Omental fat pad (tissue), 4 donors: Measurements from ENCODE around the gene MPP2. TPM values are rescaled to one million over a fixed set of nuclear protein-coding genes. Genes with fewer than 3 reads are reported as not detected.

Experiments
- ATAC-seq: fragments of 150-250 bp; one replicate; pipeline ENCODE4 v1.9.1; 2016; ENCODE audit warnings: mild to moderate bottlenecking, moderate library complexity; ENCODE audit not compliant: low FRiP score
- DNase-seq: peaks from one replicate; pipeline ENCODE4 v3.0.0-alpha.2; 2019; ENCODE audit warnings: low spot score
- CTCF ChIP-seq, 3 donors: fragments of 450-650 bp; IDR thresholded peaks; one replicate each; pipeline ENCODE4 v1.5.1; 2016 to 2017; ENCODE audit warnings: antibody characterized with exemption in 3 of 3, mild to moderate bottlenecking in 3 of 3, moderate library complexity in 2 of 3
- total RNA-seq, 4 donors: library from RNA; depleted of rRNA; stranded (reverse); fragments of >200 nt; gene quantifications; one replicate each; pipeline ENCODE4 v1.1.0, GENCODE V29; 2016

The MPP2 gene
- total RNA-seq, 4 donors from 2014 or later = 1.3 to 4.5 (median 3.2) TPM

GRCh38 chr17:43909537-43910231 is 2.3 kb upstream of the MPP2 start:
- DNase-seq = no peak
- ATAC-seq = no peak
- TF ChIP-seq CTCF (IDR thresholded peaks at IDR 0.05) = no peak

GRCh38 chr17:43907998-43908721 is 824 bp upstream of the MPP2 start:
- ATAC-seq = peak; percentile 58
- TF ChIP-seq CTCF (IDR thresholded peaks at IDR 0.05) = no peak

GRCh38 chr17:43906951-43907424 is 348 bp downstream of the MPP2 start:
- TF ChIP-seq CTCF (IDR thresholded peaks at IDR 0.05) = no peak
- DNase-seq (no peak), ATAC-seq (no peak)

More at GRCh38 chr17:43907998-43908721, 824 bp upstream of the MPP2 start:
- DNase-seq = peak; percentile 49

GRCh38 chr17:43905985-43906852 is 1.1 kb downstream of the MPP2 start:
- ATAC-seq = peak; percentile 81

GRCh38 chr17:43905400-43905984 is 1.8 kb downstream of the MPP2 start:
- DNase-seq = no peak
- ATAC-seq = no peak
- TF ChIP-seq CTCF (IDR thresholded peaks at IDR 0.05) = no peak

More at GRCh38 chr17:43905985-43906852, 1.1 kb downstream of the MPP2 start:
- TF ChIP-seq CTCF (IDR thresholded peaks at IDR 0.05) = no peak
- DNase-seq = peak; percentile 76

- ATAC-seq = no peak
- TF ChIP-seq CTCF (IDR thresholded peaks at IDR 0.05) = no peak
- DNase-seq = no peak
These were observed 5.3 kb downstream of the MPP2 start for GRCh38 chr17:43901861-43902589.
